ENCODE data around the gene ABCA3. TPM values are rescaled to one million over a fixed set of nuclear protein-coding genes. Genes with fewer than 3 reads are reported as not detected.
"Not testable (repeated sequence)": the region's sequence is repeated elsewhere in the genome, so short reads cannot be mapped to it uniquely, and the experiment has no call there.

Gene ABCA3
- total RNA-seq, 2 experiments from 2014 or later: 8.3 to 8.7 TPM

DNA sequence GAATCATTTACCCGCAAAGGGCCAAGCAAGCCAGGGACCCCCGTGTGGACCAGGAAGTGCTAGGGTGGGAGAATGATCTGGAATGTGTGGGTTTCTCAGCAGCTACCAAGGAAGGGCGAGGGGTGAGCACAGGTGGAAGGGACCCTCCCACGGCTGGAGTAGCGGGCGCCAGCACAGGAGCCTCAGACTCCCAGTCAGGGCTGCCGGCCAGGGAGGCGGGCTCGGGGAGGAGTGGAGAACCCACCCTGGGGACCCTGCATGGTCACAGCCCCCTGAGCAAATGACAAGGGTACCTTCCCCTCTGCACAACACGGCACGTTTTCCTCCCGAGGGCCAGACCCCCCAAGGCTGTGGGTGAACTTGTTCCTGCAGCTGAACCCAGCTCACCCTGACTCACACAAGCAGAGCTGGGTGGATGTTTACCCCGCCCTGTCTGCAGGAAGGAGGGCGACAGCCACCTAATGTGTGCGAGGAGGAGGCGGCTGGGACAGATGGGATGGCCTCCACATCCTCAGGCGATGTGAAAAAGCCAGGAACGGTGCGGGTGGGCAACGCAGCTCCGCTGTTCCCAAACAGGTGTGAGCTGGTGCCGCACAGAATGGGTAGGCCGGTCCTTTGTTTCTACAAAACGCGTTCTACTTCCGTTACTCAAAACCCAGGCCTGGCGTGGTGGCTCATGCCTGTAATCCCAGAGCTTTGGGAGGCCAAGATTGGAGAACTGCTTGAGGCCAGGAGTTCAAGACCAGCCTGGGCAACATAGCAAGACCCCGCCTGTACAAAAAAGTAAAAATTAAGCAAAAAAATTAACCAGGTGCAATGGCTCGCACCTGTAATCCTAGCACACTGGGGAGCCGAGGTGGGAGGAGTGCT, 95.4 kb downstream of the ABCA3 start:
- ChIA-PET CTCF (no interaction called here), POLR2A (no interaction called here)
- Mint-ChIP-seq H3K27me3 (no peaks in the 10 kb centered on the region), H3K9me3 (no peaks in the 10 kb centered on the region), H3K4me1 (peaks cover 3% of the 10 kb centered on the region), H3K27ac (no peak overlapping the region), H3K36me3 (ENCODE audit: low read depth) (peaks cover 13% of the 10 kb centered on the region), H3K4me3 (no peak overlapping the region)
- no peak for DNase-seq

DNA sequence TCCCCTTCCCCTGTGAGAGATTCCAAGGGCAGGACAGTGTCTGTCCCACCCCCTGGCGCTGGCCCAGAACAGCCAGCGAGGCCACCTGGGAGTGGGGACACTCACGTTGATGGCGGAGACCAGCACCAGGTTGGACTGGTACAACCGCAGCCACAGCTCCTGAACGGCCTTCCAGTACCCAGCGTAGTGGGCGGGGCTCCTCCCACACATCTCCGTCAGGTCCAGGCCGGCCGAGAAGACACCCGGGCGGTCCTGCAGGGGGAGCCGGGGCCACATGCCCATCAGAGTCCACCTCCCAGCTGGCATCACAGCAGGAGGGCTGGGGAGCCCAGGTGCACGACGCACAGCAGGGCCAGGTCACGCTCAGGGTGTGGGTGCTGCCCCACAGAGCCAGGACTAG, 96.2 kb downstream of the ABCA3 start:
- no peaks in the 10 kb centered on the region for H3K9me3 Mint-ChIP-seq
- no peak for DNase-seq
- peaks cover 1% of the 10 kb centered on the region for H3K4me1 Mint-ChIP-seq
- H3K36me3 Mint-ChIP-seq (ENCODE audit: low read depth): peaks cover 13% of the 10 kb centered on the region
- H3K27me3 Mint-ChIP-seq: no peaks in the 10 kb centered on the region
- ChIA-PET CTCF (no interaction called here), POLR2A (no interaction called here)
- H3K27ac Mint-ChIP-seq: no peak overlapping the region
- no peak overlapping the region for H3K4me3 Mint-ChIP-seq

DNA sequence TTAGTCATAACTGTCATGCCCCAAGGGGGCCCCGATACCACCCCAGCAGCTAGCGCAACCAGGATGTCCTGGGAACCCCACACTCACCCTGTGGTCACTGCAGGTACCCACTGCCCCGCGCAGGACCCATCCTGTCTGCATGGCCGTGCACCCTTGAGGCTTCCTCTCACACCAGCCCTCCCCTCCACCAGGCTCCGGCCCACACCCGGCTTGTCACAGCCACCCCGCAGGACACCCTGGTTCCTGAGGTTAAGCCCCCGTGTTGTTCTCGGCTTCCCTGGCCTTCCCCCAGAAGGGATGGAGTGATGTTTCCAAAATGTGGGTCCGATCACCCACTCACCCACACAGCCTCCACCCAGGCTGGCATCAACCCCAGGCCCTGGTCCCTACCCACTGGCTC, 96.7 kb downstream of the ABCA3 start:
- DNase-seq: no peak
- POLR2A ChIA-PET: no interaction called here
- CTCF ChIA-PET: no interaction called here
- H3K27me3 Mint-ChIP-seq: no peaks in the 10 kb centered on the region
- no peak overlapping the region for H3K4me3 Mint-ChIP-seq
- peaks cover 13% of the 10 kb centered on the region for H3K36me3 Mint-ChIP-seq (ENCODE audit: low read depth)
- H3K4me1 Mint-ChIP-seq: no peaks in the 10 kb centered on the region
- no peaks in the 10 kb centered on the region for H3K9me3 Mint-ChIP-seq
- H3K27ac Mint-ChIP-seq: no peak overlapping the region

DNA sequence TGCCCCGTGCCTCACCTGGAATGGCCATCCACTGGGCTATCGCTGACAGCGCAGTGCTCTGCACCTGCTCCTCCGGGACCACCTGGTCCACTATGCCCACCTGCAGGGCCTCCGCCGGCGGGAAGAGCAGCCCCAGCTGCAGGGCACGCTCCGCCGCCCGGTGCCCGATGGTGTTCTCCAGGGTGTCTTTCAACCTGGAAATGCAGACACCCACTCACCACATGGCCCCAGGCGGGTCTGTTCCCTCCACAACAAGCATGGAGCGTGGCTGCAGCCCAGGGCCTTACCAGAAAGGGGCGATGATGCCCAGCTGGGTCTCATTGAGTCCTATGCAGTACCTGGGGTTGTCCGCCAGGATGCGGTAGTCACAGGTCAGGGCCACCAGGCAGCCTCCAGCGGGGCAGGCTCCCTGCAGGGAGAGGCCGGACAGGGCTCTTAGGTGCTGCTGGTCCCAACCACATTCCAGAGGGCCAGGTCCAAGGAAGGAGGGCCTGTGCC, 97.4 kb downstream of the ABCA3 start:
- CTCF ChIA-PET: no interaction called here
- H3K27me3 Mint-ChIP-seq: no peaks in the 10 kb centered on the region
- no peak for DNase-seq
- H3K27ac Mint-ChIP-seq: no peak overlapping the region
- no peak overlapping the region for H3K4me3 Mint-ChIP-seq
- H3K4me1 Mint-ChIP-seq: no peaks in the 10 kb centered on the region
- H3K9me3 Mint-ChIP-seq: no peaks in the 10 kb centered on the region
- H3K36me3 Mint-ChIP-seq (ENCODE audit: low read depth): peaks cover 13% of the 10 kb centered on the region
- POLR2A ChIA-PET: interaction anchor here (0.6 to 1.5 kb wide), 2 partner anchors 26 to 28 kb away, joined by 3 to 5 read pairs; no protein-coding TSS in a partner anchor

DNA sequence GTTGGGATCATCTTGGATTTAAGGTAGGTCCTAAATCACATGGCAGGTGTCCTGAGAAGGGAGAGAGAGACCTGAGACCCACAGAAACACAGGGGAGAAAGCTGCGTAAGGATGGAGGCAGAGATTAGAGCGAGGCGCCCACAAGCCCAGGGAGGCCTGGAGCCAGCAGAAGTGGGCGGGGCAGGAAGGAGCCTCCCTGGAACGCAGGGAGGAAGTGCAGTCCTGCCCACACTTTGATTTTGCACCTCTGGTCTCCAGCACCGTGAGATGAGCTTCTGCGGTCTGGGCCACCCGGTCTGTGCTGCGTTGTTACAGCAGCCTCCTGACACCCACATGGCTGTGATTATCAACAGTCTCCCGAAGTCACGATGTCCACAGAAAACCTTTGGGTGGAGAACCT, 97.9 kb downstream of the ABCA3 start:
- H3K36me3 Mint-ChIP-seq (ENCODE audit: low read depth): peaks cover 13% of the 10 kb centered on the region
- H3K4me3 Mint-ChIP-seq: no peak overlapping the region
- H3K27ac Mint-ChIP-seq: no peak overlapping the region
- no peak for DNase-seq
- no peaks in the 10 kb centered on the region for H3K9me3 Mint-ChIP-seq
- H3K4me1 Mint-ChIP-seq: no peaks in the 10 kb centered on the region
- ChIA-PET POLR2A (interaction anchor here (0.6 to 1.5 kb wide), 3 partner anchors 11 to 28 kb away, joined by 3 to 5 read pairs (median 3); no protein-coding TSS in a partner anchor), CTCF (no interaction called here)
- H3K27me3 Mint-ChIP-seq: no peaks in the 10 kb centered on the region

DNA sequence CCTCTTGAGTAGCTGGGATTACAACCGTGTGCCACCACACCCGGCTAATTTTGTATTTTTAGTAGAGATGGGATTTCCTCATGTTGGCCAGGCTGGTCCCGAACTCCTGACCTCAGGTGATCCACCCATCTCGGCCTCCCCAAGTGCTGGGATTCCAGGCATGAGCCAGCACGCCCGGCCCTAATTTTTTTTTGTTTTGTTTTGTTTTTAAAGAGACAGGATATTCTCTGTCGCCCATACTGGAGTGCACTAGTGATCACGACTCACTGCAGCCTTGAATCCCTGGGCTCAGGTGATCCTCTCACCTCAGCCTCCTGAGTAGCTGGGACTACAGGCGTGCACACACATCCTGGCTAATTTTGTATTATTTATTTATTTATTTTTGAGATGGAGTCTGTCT, 100.2 kb downstream of the ABCA3 start:
- H3K36me3 Mint-ChIP-seq (ENCODE audit: low read depth): not testable (repeated sequence)

DNA sequence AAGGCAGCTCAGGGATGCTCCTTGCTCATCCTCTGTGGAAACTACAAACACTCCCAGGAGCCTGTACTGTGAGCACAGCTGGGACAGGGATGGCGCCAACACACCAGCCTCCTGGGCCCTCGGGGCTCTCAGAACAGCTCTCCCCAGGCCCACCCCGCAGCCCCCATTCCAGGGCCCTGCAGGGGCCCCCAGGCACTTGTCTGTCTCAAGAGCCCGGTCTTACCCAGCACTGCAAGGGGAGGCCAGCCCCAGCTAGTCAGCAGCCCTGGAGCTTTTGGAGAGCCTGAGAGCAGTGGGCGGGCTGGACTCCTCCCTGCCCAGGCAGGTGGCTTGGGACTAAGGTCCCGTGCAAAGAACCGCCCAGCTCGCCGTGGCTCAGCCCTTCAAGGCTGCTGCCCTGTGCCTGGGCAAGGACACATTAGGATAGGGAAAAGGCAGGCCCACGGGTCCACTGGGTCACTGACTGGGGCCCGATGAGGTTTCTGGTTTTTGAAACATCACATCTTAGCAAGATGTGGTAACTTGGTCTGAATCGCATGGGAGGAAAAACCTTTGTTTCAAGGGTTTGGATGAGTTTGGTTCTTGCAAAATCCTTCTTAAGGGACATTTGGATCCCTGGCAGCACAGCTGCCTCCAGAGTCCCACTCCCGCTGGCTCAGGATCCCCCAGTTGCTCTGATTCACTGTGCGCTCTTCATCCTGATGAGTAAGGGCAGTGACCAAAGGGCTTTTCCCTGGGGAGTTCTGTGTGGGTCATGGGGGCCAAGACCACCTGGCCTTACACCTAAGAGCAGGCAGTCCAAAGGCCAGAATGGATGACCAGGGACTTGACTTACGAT, 101.5 kb downstream of the ABCA3 start:
- POLR2A ChIA-PET: interaction anchor here (1.2 to 1.5 kb wide), 2 partner anchors 13 to 84 kb away, joined by 3 to 5 read pairs; partner anchors contain the start of gene TRAF7

More for the DNA sequence above, 100.2 kb downstream of the ABCA3 start:
- H3K27ac Mint-ChIP-seq, H3K27me3 Mint-ChIP-seq, H3K4me1 Mint-ChIP-seq, H3K4me3 Mint-ChIP-seq, H3K9me3 Mint-ChIP-seq, DNase-seq, POLR2A ChIA-PET: not testable (repeated sequence)
- CTCF ChIA-PET: interaction anchor here (1.3 kb wide), 1 partner anchor 11 kb away, joined by 4 read pairs; the partner anchor contains the start of gene ECI1

DNA sequence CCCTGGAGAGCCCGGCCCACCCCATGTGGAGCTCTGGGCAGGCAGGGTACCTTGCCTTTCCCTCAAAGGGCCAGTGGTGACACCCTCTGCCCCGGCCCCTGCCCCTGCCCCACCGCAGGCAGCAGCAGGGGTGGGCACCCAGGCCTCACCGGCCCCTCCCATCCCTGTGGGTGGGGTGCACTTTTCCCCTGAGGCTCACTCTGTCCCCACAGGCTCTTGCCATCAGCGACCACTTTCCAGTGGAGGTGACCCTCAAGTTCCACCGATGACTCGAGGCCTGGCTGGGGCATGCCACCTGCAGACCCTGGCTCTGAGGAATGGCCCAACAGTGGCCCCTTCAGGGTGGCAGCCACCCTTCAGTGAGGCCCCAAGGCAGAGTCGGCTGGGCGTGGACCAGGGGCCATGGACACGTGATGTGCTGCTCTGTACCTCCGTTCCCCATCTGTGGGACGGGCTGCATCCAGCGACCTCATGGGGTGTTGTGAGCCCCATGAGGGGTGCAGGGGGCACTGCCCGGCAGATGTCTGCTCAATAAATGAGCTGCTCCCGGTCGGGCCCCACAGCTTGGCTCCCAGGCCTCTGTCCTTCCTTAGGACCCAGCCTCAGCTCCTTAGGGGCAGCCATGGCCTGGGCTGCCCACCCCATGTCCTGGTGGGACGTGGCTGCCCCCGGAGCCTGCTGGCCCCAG, 102.2 kb downstream of the ABCA3 start:
- ChIA-PET CTCF (no interaction called here), POLR2A (interaction anchor here (1.2 to 2.5 kb wide), 3 partner anchors 14 to 83 kb away, joined by 3 to 11 read pairs (median 5); partner anchors contain the start of genes ECI1 and TRAF7)
- no peak for DNase-seq
- Mint-ChIP-seq H3K9me3 (no peaks in the 10 kb centered on the region), H3K36me3 (ENCODE audit: low read depth) (peaks cover 6% of the 10 kb centered on the region), H3K4me3 (no peak overlapping the region), H3K4me1 (no peaks in the 10 kb centered on the region), H3K27ac (no peak overlapping the region), H3K27me3 (no peaks in the 10 kb centered on the region)

More for the DNA sequence above, 101.5 kb downstream of the ABCA3 start:
- H3K27ac Mint-ChIP-seq: no peak overlapping the region
- H3K36me3 Mint-ChIP-seq (ENCODE audit: low read depth): peaks cover 9% of the 10 kb centered on the region
- CTCF ChIA-PET: no interaction called here
- no peak overlapping the region for H3K4me3 Mint-ChIP-seq
- DNase-seq: no peak
- H3K27me3 Mint-ChIP-seq: no peaks in the 10 kb centered on the region
- no peaks in the 10 kb centered on the region for H3K4me1 Mint-ChIP-seq
- H3K9me3 Mint-ChIP-seq: no peaks in the 10 kb centered on the region

DNA sequence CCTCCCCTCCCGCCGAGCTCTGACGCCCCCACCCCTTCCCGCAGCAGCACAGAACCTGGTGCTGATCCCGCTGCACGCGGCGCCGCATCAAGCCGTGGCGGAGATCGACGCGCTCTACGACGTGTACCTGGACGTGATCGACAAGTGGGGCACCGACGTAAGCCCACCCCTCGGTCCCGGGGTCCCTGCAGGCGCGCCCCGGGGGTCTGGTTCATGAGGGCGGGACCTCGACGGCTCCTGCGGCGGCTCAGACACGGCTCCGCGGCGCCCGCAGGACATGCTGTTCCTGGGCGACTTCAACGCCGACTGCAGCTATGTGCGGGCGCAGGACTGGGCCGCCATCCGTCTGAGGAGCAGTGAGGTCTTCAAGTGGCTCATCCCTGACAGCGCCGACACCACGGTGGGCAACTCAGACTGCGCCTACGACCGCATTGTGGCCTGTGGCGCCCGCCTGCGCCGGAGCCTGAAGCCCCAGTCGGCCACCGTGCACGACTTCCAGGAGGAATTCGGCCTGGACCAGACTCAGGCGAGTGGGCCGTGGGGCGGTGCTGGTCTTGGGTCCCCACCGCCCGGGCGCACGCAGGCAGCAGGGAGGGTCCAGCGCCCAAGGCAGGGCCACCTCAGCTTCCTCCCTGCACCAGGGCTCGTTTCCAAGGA, 102.9 kb downstream of the ABCA3 start:
- Mint-ChIP-seq H3K4me1 (no peaks in the 10 kb centered on the region), H3K27ac (no peak overlapping the region), H3K27me3 (no peaks in the 10 kb centered on the region), H3K4me3 (no peak overlapping the region), H3K9me3 (no peaks in the 10 kb centered on the region), H3K36me3 (ENCODE audit: low read depth) (peaks cover 6% of the 10 kb centered on the region)
- CTCF ChIA-PET: no interaction called here
- POLR2A ChIA-PET: interaction anchor here (1.5 to 2.5 kb wide), 2 partner anchors 14 to 82 kb away, joined by 3 to 11 read pairs; partner anchors contain the start of genes ECI1 and TRAF7
- DNase-seq: no peak

DNA sequence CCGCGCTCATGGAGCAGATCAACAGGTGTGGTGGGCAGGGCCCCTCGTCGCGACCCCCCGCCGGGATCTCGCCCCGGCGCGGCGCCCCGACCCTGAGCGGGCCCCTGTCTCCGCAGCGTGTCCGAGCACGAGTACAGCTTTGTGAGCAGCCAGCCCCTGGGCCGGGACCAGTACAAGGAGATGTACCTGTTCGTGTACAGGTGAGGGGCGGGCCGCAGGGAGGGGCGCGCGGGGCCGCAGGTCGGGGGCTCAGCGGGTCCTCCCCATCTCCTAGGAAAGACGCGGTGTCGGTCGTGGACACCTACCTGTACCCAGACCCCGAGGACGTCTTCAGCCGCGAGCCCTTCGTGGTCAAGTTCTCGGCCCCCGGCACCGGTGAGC, 103.4 kb downstream of the ABCA3 start:
- CTCF ChIA-PET: no interaction called here
- DNase-seq: no peak
- POLR2A ChIA-PET: interaction anchor here (1.6 to 2.5 kb wide), 2 partner anchors 15 to 23 kb away, joined by 7 to 11 read pairs; partner anchors contain the start of genes ECI1 and PGP
- no peak overlapping the region for H3K4me3 Mint-ChIP-seq
- no peak overlapping the region for H3K27ac Mint-ChIP-seq
- H3K9me3 Mint-ChIP-seq: no peaks in the 10 kb centered on the region
- H3K36me3 Mint-ChIP-seq (ENCODE audit: low read depth): peaks cover 2% of the 10 kb centered on the region
- no peaks in the 10 kb centered on the region for H3K4me1 Mint-ChIP-seq
- no peaks in the 10 kb centered on the region for H3K27me3 Mint-ChIP-seq

DNA sequence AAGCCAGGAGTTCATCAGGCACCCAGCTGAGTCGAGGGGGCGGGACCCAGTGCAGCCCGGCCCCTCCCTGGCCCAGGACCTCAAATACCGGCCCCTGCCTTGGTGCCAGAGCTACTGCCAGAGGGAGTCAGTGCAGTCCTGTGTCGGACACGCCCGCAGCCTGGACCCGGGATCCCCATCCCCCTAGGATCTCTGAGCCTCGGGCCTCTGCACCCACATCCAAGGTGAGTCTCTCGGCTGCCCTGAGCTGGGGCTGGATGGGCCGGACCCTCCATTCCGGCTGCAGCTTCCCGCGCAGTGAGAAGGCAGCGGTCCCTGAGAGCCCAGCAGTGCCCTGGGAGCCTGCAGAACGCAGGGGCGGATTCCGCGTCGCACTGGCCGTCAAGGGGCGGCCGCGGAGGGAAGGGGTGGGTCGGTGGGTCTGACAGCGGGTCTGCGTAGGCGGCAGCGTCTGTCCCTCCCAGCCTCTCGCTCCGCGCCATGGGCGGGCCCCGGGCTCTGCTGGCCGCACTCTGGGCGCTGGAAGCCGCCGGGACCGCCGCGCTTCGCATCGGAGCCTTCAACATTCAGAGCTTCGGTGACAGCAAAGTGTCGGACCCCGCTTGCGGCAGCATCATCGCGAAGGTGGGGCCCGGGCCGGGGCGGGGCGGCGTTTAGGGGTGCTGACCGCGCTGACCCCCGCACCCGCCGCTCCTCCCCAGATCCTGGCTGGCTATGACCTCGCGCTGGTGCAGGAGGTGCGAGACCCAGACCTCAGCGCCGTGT, 104.0 kb downstream of the ABCA3 start, which contains the start of gene DNASE1L2:
TSS of gene DNASE1L2 (plus strand) at position 108 of the 765 bp plus-strand sequence. CDS start at position 481, 373 bp downstream.
- DNase-seq: no peak
- Mint-ChIP-seq H3K4me3 (no peak within 1 kb of the TSS), H3K36me3 (ENCODE audit: low read depth) (peaks cover 5% of the 10 kb centered on the region), H3K27ac (no peak within 1 kb of the TSS), H3K9me3 (no peaks in the 10 kb centered on the region), H3K27me3 (no peaks in the 10 kb centered on the region), H3K4me1 (no peaks in the 10 kb centered on the region)
- CTCF ChIA-PET: no interaction called here
- POLR2A ChIA-PET: interaction anchor here (0.8 to 2.5 kb wide), 3 partner anchors 11 to 22 kb away, joined by 3 to 11 read pairs (median 7); partner anchors contain the start of genes ECI1 and PGP

Data from activated CD4-positive, alpha-beta memory T cell treated with anti-CD3 and anti-CD28 coated beads, Interleukin-2, amount 10 ng/mL, durations not matched to agents 7 days and 5 days (primary cell).